GM18526 (cell line): ENCODE results near the gene FOXJ3.

ENCODE experiments used
- POLR2A ChIP-seq: IDR thresholded peaks from 3 replicates; pipeline ENCODE4 v1.6.1; 2011; ENCODE audit not compliant: insufficient read length; ENCODE audit errors: extremely low read depth

FOXJ3 gene

DNA sequence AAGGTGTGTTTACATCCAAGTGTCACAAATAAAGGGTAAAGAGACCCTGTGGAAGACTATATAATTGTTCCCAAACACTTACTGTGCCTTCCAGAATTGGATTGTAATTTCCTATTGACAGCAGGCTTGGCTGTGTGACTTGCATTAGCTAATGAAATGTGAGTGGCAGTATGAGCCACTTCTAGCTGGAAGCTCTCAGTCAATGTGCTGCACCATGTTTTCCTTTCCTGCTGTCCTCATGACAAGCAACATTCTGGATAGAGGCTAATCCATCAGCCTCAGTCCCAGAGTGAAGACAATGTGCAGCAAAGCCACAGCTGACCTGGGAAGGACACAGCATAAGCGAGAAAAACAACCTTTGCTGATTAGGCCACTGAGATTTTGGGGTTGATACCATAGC, 5.9 kb upstream of the FOXJ3 start:
- no peak for TF ChIP-seq POLR2A

DNA sequence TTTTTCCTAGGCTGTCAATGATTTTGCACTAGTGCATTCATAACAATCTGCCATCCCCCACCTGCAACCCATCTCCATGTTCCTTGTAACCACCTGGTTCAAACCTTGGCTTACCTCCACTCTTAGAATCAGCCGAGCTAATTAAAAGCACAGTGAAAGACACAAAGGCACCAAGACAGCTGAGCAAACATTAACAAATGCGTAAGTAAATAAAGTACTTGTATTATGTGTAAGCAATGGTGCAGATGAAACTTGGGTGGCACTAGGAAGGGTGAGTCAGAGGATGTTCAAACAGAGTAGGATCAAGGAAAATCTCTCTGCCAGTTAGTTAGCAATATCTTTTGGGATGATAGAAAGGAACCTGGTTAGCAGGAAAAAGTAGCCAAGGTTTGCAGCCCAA, 5.1 kb upstream of the FOXJ3 start:
- no peak for TF ChIP-seq POLR2A

DNA sequence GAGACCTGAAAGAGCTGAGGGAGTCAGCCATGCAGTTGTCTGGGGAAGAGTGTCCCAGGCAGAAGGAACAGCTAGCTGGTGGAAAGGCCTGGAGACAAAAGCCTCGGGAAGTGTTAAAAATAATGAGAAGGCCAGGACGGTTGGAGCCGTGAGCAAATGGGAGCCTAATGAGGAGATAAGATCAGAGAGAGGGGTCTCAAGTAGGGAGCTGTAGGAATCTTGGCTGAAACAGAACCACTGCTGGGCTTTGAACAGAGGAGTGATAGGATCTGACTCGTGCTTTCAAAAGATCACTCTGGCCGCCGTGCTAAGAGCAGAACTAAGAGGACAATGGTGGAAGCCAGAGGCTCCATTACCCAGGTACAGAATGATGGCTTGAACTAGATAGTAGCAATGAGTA, 1.9 kb upstream of the FOXJ3 start:
- no peak for TF ChIP-seq POLR2A

- no peak for TF ChIP-seq POLR2A
These were observed 929 bp upstream of the FOXJ3 start for GRCh38 chr1:42335809-42336518.

DNA sequence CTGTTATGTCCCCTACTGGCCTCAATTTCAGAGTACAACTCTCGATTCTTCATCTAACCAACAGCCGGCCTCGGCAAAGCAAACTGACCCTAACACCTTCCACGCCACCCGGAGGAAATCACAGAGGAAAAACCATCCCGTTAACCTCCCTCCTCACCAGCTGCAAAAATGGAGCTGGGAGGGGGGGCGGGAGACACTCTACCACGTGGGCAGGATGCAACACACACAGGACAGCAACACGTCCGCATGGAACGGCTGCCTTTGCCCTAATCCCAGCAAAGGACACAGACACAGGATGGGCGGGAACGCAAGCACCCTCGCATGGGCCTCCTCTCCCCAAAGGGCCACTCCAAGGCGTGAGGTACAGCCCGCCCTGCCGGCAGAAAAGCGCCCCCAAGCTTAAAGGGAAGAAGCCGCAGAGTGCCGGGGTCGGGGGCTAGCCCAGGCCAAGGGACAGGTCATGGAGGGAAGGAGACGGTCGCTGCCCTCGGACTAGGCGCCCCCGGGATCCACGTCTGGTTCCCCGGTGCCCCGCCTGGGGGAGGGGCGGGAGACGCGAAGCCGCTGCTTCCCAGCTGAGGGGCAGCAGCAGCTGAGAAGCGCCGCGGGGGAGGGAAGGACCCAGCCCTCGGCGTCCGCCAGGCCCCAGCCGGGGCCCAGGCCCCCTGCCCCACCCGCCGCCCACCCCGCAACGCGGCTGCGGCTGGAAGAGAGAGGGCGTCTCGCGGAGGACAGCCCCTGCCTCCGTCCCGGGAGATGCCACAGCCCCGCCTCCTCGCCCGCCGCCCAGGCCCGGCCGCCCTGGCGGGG, 590 bp downstream of the FOXJ3 start:
- no peak for TF ChIP-seq POLR2A

- no peak for TF ChIP-seq POLR2A
These were observed 1.3 kb downstream of the FOXJ3 start for GRCh38 chr1:42333662-42334239.

DNA sequence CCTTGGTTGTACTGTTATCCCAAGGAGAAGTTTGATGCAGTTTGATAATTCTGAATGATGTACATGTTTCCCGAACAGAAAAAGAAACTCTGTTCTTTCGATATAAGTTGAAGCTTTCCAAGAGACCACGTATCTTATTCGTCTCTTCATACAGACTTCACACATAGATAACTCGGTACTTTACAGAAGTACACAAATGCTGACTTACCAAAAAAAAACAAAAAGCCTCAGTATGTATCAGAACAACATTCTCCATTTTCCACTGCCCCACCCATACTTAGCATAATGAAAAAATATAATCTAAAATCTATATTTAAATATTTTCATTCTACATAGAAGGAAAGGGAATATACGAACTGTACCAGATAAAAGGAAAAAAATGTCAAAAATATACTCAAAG, 2.2 kb downstream of the FOXJ3 start:
- no peak for TF ChIP-seq POLR2A

DNA sequence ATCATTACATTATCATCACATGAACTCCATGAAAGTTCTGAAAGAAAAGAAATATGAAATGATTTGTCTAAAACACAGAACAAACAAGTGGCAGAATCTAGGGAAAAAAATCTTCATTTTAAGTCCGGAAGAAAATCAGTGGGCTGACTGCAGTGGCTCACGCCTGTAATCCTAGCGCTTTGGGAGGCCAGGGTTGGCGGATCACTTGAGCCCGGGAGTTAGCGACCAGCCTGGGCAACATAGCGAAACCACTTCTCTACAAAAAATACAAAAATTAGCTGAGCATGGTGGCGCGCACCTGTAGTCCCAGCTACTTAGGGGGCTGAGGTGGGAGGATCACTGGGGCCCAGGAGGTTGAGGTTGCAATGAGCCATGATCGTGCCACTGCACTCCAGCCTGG, 4.8 kb downstream of the FOXJ3 start:
- TF ChIP-seq POLR2A, result no peak

DNA sequence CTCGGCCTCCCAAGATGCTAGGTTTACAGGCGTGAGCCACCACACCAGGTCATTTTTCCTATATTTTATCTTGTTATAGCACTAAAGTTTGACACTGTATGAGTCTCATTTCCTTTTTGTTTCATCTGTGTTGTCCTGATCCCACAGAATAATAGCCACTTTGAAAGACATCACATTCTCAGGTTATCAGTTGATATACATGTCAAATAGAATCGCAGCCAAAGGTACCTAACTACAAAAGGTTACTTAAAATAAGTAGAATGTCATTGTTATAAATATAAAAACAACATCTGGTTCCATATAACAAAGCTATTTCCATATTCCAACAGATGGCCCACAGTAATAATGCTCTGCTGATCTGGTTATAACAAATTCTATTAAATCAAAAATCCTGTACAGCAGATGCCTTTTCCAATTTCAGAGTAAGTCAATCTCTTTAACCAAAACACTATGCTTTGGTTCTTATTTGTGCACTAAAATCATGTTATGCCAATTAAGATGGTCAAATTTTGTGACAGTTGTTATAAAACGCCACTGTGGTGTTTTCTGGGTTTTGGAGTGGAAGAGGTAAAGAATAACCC, 6.0 kb downstream of the FOXJ3 start:
- no peak for TF ChIP-seq POLR2A

DNA sequence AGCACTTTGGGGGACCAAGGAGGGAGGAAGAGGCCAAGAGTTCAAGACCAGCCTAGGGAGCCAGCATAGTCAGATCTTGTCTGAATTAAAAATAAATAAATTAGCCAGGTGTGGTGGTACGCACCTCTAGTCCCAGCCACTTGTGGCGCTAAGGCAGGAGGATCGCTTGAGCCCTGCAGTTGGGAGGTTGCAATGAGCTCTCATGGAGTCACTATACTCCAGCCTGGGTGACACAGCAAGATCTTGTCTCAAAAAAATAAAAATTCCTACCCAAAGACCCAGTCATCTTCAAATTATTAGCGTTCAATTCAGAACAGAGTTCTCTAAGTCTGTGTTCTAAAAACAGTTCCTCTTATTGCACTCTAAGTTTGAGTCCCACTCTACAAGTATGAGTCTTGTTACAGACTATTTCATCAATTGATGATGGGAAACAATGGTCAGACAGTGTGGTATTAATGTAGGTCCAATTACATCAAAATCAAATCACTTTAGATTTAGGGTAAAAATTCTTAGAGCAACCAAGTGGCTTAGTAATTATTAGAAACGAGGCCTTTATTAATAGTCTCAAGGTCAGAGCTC, 6.9 kb downstream of the FOXJ3 start:
- TF ChIP-seq POLR2A, result no peak

- no peak for TF ChIP-seq POLR2A
These were observed 10.0 kb downstream of the FOXJ3 start for GRCh38 chr1:42325014-42325402.

- TF ChIP-seq POLR2A, result no peak
These were observed 10.5 kb downstream of the FOXJ3 start for GRCh38 chr1:42324398-42325013.

- no peak for TF ChIP-seq POLR2A
These were observed 11.5 kb downstream of the FOXJ3 start for GRCh38 chr1:42323551-42323950.

DNA sequence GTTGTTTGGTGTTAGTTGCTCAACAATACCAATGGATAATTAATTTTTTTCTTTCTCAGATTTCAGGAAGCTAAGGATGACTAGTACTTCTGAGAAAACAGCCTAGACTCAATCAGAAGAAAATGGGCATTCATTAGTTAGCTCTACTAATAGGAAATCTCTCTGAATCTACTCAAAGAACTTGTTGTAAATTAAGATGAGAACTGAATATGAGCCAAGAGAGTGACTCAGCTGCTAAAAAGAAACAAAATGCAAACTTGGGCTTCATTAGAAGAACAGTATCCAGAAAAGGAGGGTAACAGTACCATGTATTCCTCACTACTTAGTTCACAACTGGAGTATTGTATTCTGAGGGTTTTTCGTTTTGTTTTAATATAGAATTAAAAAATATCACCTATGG, 12.5 kb downstream of the FOXJ3 start:
- TF ChIP-seq POLR2A, result no peak

- TF ChIP-seq POLR2A, result no peak
These were observed 13.3 kb downstream of the FOXJ3 start for GRCh38 chr1:42321731-42322130.
